HG03457 (cell line): ENCODE data around the gene TSPEAR.

Experiments
- ATAC-seq: cut with Tn5 transposase; IDR thresholded peaks from one replicate; pipeline ENCODE4 v1.9.1; 2021; ENCODE audit warnings: moderate number of reproducible peaks; ENCODE audit not compliant: unreplicated experiment

Gene TSPEAR

GRCh38 chr21:44521928-44522752 lies 189.2 kb downstream of the TSPEAR start:
- no peak for ATAC-seq

GRCh38 chr21:44521301-44521927 lies 190.0 kb downstream of the TSPEAR start:
- no peak for ATAC-seq

GRCh38 chr21:44520326-44521300 lies 190.8 kb downstream of the TSPEAR start:
- ATAC-seq, result no peak

GRCh38 chr21:44519346-44520325 lies 191.7 kb downstream of the TSPEAR start:
- ATAC-seq, result no peak

- ATAC-seq, result no peak
Observed at GRCh38 chr21:44518686-44519085, 192.7 kb downstream of the TSPEAR start.

GRCh38 chr21:44517175-44517899 lies 194.0 kb downstream of the TSPEAR start:
- no peak for ATAC-seq

- ATAC-seq, result no peak
Observed at GRCh38 chr21:44516828-44517174, 194.6 kb downstream of the TSPEAR start.

- no peak for ATAC-seq
Observed at GRCh38 chr21:44516342-44516741, 195.0 kb downstream of the TSPEAR start.

GRCh38 chr21:44515359-44516165 lies 195.8 kb downstream of the TSPEAR start:
- ATAC-seq, result no peak

- no peak for ATAC-seq
Observed at GRCh38 chr21:44514746-44515358, 196.5 kb downstream of the TSPEAR start.

- no peak for ATAC-seq
Observed at GRCh38 chr21:44514218-44514520, 197.2 kb downstream of the TSPEAR start.

GRCh38 chr21:44513389-44514217 lies 197.8 kb downstream of the TSPEAR start:
- no peak for ATAC-seq

GRCh38 chr21:44512496-44513388 lies 198.6 kb downstream of the TSPEAR start:
- no peak for ATAC-seq

- no peak for ATAC-seq
Observed at GRCh38 chr21:44511938-44512275, 199.5 kb downstream of the TSPEAR start.

- no peak for ATAC-seq
Observed at GRCh38 chr21:44511219-44511937, 200.0 kb downstream of the TSPEAR start.
